ENCODE measurements around the gene IMMP2L. TPM values are rescaled to one million over a fixed set of nuclear protein-coding genes. Genes with fewer than 3 reads are reported as not detected.

The IMMP2L gene
- total and polyA plus RNA-seq, 2 of the 4 experiments (the other 2 are of a cell fraction): 5.8 to 9.3 TPM

DNA sequence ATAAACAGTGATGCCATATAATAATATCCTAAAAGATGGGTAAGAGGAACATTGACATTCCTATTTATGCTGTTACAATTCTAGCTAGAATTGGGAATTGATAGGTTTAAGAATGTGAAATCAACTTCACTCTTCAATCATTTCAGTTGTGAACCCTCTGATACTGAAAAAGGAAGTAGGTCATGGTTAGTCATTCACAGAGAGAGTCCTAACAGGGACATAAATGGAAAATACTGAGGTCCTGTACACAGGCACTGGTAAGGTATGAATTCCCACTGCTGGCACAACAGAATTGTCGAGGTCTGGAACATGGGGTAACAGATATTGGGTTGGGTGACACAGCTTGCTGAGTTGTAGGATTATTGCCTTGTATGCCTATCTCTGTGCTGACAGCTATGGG is 760.8 kb downstream of the IMMP2L start:
- in situ Hi-C loops (cut with MboI; ENCODE audit: low sequenced_read_pairs) (no loop called here), intact Hi-C loops (cut with micrococcal nuclease) (no loop called here), dilution Hi-C loops (cut with HindIII; ENCODE audit: low sequenced_read_pairs, unreplicated experiment) (no loop called here)
- Histone ChIP-seq H4K91ac (ENCODE audit: insufficient read depth, low read depth, low read length) (no peak overlapping the region), H3K4me1 (ENCODE audit: control insufficient read depth, insufficient read depth, low read length) (no peaks in the 10 kb centered on the region), H2AK5ac (ENCODE audit: low read depth, low read length) (no peak overlapping the region), H3K9me1 (ENCODE audit: insufficient read depth, low read length) (no peaks in the 10 kb centered on the region), H3K79me1 (ENCODE audit: low read depth in 1 of 2, low read length in 2 of 2) (no peaks in the 10 kb centered on the region), H4K20me1 (ENCODE audit: insufficient read depth, low read length) (no peaks in the 10 kb centered on the region), H3K4ac (ENCODE audit: low read depth, low read length) (no peak overlapping the region), H2AFZ (replicated peaks; ENCODE audit: low read length, poor library complexity) (no peak overlapping the region), H3K4me3 (ENCODE audit: insufficient read depth, low read depth, low read length) (no peak overlapping the region), H4K8ac (ENCODE audit: low read depth in 2 of 2, low read length in 2 of 2) (no peak overlapping the region), H3K9ac (ENCODE audit: low read depth, low read length) (no peak overlapping the region), H2BK120ac (ENCODE audit: low read depth, low read length) (no peak overlapping the region), H3K18ac (ENCODE audit: low read depth, low read length) (no peak overlapping the region), H3K9me3 (ENCODE audit: control insufficient read depth, insufficient read depth, low read length) (no peaks in the 10 kb centered on the region), H2BK5ac (ENCODE audit: low read depth, low read length, poor library complexity, severe bottlenecking) (no peak overlapping the region), H2BK15ac (ENCODE audit: low read depth, low read length) (no peak overlapping the region), H2BK20ac (ENCODE audit: low read depth, low read length) (no peak overlapping the region), H3K4me2 (ENCODE audit: low read depth, low read length) (no peak overlapping the region), H2AK9ac (replicated peaks; ENCODE audit: low read depth, low read length, poor library complexity) (no peak overlapping the region), H3K27ac (ENCODE audit: insufficient read depth, low read length) (no peak overlapping the region), H3K14ac (replicated peaks; ENCODE audit: low read depth, low read length) (no peak overlapping the region), H3K23ac (ENCODE audit: low read depth, low read length) (no peak overlapping the region), H3K36me3 (ENCODE audit: control insufficient read depth, insufficient read depth, low read length) (no peaks in the 10 kb centered on the region), H4K5ac (ENCODE audit: low read depth, low read length) (no peak overlapping the region), H3K56ac (ENCODE audit: extremely low read depth, insufficient read depth, low read length) (no peak overlapping the region), H3K27me3 (ENCODE audit: control insufficient read depth, insufficient read depth, low read length) (no peaks in the 10 kb centered on the region)
- ChIA-PET POLR2A (ENCODE audit: unreplicated experiment) (no interaction called here), CTCF (no interaction called here)
- ATAC-seq (ENCODE audit: low read depth): no peak
- TF ChIP-seq FOS (IDR thresholded peaks at IDR 0.05; ENCODE audit: low read depth, low read length): no peak
- no peak for TF ChIP-seq SMC3 (IDR thresholded peaks at IDR 0.05; ENCODE audit: low read depth, low read length)
- TF ChIP-seq MXI1 (IDR thresholded peaks at IDR 0.05; ENCODE audit: borderline replicate concordance, low read depth, low read length): no peak
- TF ChIP-seq MAFK (IDR thresholded peaks at IDR 0.05; ENCODE audit: low read depth, low read length): no peak
- no peak for TF ChIP-seq CEBPB (IDR thresholded peaks at IDR 0.05; ENCODE audit: low read depth, low read length)
- TF ChIP-seq, protein P1, sequence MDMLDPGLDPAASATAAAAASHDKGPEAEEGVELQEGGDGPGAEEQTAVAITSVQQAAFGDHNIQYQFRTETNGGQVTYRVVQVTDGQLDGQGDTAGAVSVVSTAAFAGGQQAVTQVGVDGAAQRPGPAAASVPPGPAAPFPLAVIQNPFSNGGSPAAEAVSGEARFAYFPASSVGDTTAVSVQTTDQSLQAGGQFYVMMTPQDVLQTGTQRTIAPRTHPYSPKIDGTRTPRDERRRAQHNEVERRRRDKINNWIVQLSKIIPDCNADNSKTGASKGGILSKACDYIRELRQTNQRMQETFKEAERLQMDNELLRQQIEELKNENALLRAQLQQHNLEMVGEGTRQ (IDR thresholded peaks at IDR 0.05; ENCODE audit: low read depth, low read length): no peak
- TF ChIP-seq BHLHE40 (IDR thresholded peaks at IDR 0.05; ENCODE audit: low read depth, low read length): no peak
- BruUV-seq (replicated peaks): no TSS peak
- no peak for DNase-seq
- WGBS, 2 experiments (ENCODE audit: extremely low coverage in 2 of 2, insufficient read length in 1 of 2): no CpG with 5 or more reads among the region's 1 CpG
